NCI-H187 (cell line): ENCODE results near the gene PDCD4.
A peak's percentile ranks its signal among the peaks of the same experiment; 100 is the strongest.
"Not testable (repeated sequence)": the region's sequence is repeated elsewhere in the genome, so short reads cannot be mapped to it uniquely, and the experiment has no call there.

Experiments used
- DNase-seq, 2 experiments: peaks; one replicate each; lab custom pipeline; 2025; lab: John Stamatoyannopoulos, UW

Gene PDCD4

GRCh38 chr10:110883924-110884323 lies 12.2 kb downstream of the PDCD4 start:
- no peak for DNase-seq

DNA sequence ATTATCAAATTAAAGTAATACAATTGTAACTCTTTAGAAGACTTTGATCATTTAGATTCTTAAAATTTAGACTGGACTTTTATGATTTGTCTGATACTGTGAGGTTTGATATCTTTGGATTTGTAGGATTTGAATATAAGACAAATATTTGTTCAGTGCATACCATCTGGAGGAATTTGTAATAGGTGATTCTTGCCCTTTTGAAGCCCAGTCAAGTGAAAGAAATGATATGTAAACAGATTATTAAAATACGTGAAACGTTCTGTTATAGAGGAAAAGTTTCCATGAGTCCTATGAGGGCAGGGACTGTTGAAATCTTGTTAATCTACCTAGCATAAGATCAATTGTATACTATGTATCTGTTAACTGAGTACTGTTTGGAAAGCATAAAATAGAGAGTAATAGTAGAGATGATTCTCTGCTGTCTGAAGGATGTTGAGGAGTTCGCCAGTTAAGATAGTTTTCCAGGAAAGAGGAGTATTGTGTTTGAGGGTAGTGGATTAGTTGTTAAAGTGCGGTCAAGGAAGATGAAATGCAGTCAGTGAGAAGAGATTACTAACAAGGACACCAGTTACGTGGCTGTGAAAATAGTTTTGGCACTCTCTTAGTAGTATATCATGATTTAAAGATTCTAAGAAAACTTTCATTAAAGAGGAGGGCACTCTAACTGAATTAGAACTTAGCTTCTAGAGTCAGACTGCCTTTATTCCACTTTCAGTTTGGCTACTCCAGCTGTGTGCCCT lies 14.4 kb downstream of the PDCD4 start:
- no peak for DNase-seq

DNA sequence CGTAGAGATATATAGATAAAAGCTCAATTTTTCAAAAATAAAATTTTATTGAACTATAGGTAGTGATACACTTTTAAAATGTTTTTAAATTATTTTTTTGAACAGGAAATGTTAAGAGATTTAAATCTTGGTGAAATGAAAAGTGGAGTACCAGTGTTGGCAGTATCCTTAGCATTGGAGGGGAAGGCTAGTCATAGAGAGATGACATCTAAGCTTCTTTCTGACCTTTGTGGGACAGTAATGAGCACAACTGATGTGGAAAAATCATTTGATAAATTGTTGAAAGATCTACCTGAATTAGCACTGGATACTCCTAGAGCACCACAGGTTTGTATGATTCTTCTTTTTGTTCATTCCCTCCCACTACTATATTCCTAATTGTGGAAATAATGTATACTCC lies 15.8 kb downstream of the PDCD4 start:
- no peak for DNase-seq

DNA sequence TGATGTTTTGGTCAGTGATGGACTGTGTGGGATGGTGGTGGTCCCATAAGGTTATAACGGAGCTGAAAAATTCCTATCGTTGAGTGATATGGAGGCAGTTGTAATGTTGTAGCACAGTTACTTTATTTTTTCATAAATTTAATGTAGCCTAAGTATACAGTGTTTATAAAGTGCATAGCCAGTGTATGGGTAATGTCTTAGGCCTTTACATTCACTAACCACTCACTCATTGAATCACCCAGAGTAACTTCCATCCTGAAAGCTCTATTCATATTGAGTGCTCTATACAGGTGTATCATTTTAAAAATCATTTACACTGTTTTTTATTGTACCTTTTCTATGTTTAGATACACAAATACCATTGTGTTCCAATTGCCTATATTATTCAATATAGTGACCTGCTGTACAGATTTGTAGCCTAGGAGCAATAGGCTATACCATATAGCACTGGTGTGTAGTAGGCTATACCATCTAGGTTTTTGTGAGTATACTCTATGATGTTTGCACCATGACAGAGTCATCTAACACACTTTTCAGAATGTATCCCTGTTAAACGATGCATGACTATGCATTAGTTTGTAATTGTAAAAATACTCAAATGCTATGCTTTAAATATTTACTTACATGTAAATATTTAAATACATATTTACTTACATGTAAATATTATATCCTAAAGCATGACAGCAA lies 21.0 kb downstream of the PDCD4 start:
- no peak for DNase-seq

GRCh38 chr10:110893559-110894179 lies 21.9 kb downstream of the PDCD4 start:
- peak in 1 of 2 experiments; percentile 2 for DNase-seq

DNA sequence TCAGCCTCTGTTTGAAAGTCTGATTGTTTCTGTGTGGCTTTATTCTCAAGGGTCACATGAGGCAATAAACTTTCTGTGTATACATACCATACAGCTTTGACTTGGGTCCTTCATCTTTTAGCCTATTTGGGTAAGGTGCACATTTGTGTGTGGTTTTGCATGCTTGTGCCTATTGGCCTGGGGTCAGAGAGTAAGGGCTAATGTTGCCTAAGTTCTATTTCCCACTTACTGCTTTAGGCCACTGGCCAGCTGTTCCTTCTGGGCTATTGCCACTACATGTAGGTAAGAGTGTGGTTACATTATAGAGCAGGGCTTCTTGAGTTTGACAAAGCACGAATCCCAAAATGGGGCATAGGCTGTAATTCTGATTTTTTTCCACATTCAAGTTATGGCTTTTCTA lies 25.5 kb downstream of the PDCD4 start:
- no peak for DNase-seq

- DNase-seq: no peak
Observed at GRCh38 chr10:110898391-110898790, 26.7 kb downstream of the PDCD4 start.

DNA sequence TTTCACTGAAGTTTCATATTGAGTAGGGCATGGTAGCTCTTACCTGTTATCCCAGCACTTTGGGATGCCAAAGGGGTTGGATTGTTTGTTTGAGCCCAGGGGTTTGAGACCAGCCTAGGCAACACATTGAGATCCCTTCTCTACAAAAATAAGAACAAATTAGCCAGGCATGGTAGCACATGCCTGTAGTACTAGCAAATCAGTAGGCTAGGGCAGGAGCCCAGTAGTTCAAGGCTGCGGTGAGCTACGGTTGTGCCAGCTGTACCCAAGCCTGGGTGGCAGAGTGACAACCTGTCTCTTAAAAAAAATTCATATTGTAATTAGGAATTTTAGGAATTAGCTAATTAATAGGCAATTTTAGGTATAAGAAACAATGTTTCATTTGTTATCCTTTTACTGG lies 29.3 kb downstream of the PDCD4 start:
- DNase-seq: no peak

DNA sequence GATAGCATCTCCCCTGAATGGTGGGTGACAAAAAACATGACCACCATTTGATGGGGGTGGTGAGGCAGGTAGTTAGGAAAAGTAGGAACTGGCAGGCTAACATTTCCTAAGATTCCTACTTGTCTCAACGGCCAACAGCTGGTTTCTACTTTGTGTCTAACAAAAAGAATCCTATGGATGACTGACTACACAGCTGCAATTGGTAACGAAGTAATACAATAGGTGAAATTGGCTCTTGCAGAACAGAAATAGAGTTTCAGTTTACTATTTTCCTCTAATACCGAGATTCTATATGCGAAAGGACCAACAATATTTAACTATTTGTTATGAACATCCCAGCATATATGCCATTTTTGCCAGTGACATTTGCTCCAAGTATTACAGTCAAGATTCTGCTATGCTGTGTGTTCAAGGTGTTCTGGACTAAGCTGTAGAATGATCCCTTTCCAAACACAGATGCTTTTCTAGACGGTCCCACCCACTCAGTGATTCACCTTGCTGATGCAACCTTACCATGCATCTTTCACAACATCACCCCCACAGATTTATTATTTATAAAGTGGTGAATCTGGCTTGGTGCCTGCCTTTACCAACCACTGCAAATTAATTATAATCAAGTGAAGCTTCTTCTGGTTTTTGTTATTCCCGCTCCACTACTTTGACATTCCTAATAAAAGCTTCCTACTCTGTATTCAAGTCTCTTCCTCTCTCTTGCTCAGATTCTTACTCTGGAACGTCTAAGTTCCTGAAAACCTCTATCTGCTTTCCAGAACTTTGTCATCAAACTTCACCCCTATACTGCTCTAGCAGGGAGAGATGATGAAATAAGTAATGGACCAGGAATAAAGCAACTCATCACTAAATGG lies 30.5 kb downstream of the PDCD4 start:
- DNase-seq: no peak

GRCh38 chr10:110903280-110904278 lies 31.9 kb downstream of the PDCD4 start:
- no peak for DNase-seq

DNA sequence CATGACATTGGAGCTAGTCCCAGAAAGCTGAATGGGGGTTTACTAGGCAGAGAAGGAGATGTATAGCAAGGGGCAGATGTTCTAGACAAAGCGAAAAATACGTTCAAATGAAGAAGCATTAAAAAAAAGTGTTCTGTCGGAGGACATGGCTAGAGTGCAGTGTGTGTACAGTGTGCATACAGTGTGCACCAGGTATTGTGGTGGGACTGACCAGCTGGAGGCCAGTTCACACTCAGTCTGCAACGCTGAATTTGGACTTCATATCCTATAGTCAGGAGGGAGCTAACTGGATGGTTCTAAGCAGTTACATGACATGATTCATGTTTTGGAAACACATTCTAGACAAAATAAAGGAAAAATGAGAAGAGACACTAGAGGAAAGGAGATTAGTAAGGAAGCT lies 38.4 kb downstream of the PDCD4 start:
- no peak for DNase-seq

- no peak for DNase-seq
Observed at GRCh38 chr10:110912374-110912773, 40.6 kb downstream of the PDCD4 start.

GRCh38 chr10:110914431-110914830 lies 42.7 kb downstream of the PDCD4 start:
- DNase-seq: no peak

GRCh38 chr10:110915035-110915434 lies 43.3 kb downstream of the PDCD4 start:
- DNase-seq: no peak

DNA sequence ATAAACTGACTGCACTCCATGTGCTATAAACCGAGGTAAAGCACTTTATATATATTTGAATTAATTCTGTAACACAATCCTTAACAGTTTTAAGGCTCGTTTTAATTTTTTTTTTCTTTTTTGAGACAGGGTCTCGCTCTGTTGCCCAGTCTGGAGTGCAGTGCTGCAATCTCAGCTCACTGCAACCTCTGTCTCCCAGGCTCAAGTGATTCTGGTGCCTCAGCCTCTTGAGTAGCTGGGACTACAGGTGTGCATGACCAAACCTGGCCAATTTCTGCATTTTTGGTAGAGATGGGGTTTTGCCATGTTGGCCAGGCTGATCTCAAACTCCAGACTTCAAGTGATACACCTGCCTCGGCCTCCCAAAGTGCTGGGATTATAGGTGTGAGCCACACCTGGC lies 43.9 kb downstream of the PDCD4 start:
- DNase-seq: not testable (repeated sequence)

DNA sequence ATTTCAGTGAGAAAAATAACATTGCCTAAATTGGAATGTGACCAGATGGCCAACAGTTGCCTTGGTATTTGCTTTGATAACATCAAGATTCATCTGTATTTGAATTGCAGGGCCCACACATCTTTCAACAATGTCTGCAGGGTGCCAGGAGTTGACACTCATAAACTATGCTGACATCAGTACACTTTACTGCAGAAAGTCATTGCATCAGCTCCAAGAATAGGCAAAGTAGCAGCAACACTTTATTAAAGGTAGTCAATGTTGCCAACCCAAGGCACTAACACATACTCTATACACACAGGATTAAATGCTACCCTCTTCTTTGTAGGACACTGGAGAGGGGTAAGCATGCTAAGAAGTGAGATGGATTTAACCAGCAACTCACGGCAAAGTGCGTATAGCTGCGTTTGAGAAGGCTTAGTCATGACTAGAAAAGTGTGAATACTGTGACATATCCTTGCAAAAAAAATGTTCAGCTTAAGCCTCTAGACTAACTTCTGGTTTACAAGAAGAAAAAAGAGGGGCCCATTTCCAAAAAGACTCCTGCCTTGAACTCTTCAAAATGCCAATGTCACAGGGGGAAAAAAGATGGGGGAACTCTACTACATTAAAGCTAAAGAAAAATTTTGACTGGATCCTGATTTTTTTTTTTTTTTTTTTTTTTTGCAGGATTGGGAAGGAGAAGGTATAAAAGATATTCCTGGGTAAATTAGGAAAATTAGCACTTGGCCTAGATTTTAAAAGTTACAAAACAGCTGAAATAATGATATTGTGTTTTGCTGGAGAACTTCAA lies 45.0 kb downstream of the PDCD4 start:
- no peak for DNase-seq

DNA sequence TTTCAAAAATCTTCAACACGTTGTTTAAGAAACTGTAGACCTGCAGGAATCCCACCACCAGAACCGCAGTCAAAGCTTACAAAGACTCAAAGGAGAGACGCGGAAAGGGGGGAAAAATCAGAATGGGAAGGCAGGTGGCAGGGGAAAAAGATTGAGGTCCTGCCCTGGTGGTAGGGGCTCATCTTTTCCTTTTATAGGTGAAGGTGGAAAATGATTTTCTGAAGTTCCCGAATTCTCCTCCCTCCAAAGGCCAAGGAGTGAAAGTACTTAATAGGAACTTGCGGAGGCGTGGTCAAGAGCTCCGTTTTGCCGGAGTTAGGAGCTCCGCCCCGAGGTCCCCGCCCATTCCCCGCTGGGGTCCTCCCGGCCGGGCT lies 46.5 kb downstream of the PDCD4 start:
- peak; percentile 21 to 65 for DNase-seq

DNA sequence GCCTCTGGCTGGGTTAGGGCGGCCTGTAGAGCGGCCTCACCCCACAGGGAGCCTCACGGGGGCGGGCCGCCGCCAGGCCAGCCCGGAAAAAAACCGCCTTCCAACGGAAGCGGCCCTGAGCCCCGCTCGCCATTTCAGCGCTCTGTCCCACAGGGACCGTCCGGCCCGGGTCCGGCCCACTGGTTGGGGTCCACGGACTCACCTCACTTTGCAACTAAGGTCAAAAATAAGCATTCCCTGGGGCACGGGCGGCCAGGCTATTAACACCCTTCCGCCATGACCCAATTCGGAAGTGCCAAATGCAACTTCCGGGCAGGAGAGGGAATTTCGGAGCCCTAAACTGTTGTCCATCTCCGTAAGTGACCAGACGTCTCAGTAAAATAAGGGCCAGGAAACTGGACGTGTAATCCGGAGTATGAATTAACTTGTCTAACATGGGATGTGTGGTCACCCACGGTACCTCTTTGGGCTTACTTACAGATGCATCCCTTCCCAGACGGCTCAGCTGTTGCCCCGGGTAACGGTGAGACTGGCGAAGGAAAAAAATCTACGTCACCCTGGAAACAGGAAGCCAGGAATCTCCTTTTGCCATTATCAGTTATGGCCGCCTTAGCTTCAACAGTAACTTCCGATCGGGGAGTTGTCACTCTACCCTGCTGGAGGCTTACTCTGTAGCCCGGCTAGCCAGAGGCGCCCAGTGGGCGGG lies 47.1 kb downstream of the PDCD4 start, which contains the start of gene BBIP1:
Gene BBIP1 (minus strand): TSS at position 538 of the 706 bp plus-strand sequence. CDS start 1,023 bp downstream, outside the sequence.
- peak in 1 of 2 experiments; percentile 91 for DNase-seq

GRCh38 chr10:110919349-110919931 lies 47.7 kb downstream of the PDCD4 start, which contains the start of gene SHOC2:
Gene SHOC2 (plus strand): TSS chr10:110919604. CDS start chr10:110964359, 44,755 bp downstream.
- peak in 1 of 2 experiments; percentile 93 for DNase-seq
